Measurements from ENCODE around the gene MESD.

GRCh38 chr15:80916056-80916455 is 73.6 kb downstream of the MESD start:
- TF ChIP-seq POLR2A (IDR thresholded peaks at IDR 0.05) (no peak), POLR2AphosphoS5 (IDR thresholded peaks at IDR 0.05) (no peak)
- TF ChIP-seq, protein P1, sequence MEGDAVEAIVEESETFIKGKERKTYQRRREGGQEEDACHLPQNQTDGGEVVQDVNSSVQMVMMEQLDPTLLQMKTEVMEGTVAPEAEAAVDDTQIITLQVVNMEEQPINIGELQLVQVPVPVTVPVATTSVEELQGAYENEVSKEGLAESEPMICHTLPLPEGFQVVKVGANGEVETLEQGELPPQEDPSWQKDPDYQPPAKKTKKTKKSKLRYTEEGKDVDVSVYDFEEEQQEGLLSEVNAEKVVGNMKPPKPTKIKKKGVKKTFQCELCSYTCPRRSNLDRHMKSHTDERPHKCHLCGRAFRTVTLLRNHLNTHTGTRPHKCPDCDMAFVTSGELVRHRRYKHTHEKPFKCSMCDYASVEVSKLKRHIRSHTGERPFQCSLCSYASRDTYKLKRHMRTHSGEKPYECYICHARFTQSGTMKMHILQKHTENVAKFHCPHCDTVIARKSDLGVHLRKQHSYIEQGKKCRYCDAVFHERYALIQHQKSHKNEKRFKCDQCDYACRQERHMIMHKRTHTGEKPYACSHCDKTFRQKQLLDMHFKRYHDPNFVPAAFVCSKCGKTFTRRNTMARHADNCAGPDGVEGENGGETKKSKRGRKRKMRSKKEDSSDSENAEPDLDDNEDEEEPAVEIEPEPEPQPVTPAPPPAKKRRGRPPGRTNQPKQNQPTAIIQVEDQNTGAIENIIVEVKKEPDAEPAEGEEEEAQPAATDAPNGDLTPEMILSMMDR (IDR thresholded peaks at IDR 0.05) = no peak
